Stimulated activated naive B cell treated with anti-CD40 and anti-IgM and Interleukin-4, amounts not matched to agents 10 μg/mL and 1 μg/mL and 100 μg/mL, for 72 hours (primary cell): ENCODE data around the gene THAP12.

Experiments
- ATAC-seq, 2 donors: fragments of 150-1000 bp; cut with Tn5 transposase; replicated peaks; 2 replicates each; pipeline ENCODE4 v1.10.0; 2021; ENCODE audit warnings: moderate library complexity in 1 of 2
- DNase-seq: peaks from one replicate; pipeline ENCODE4 v3.0.0; 2021
- H3K27ac Mint-ChIP-seq: one replicate; pipeline ENCODE4 v1.8.0; 2022; ENCODE audit warnings: mild to moderate bottlenecking, mixed read lengths
- H3K27me3 Mint-ChIP-seq, 2 donors: one replicate each; pipeline ENCODE4 v1.8.0; 2022; ENCODE audit warnings: mixed read lengths in 2 of 2
- H3K36me3 Mint-ChIP-seq, 2 donors: one replicate each; pipeline ENCODE4 v1.8.0; 2022; ENCODE audit warnings: mixed read lengths in 2 of 2, mild to moderate bottlenecking in 1 of 2
- H3K4me1 Mint-ChIP-seq, 2 donors: one replicate each; pipeline ENCODE4 v1.8.0; 2022; ENCODE audit warnings: mixed read lengths in 2 of 2, mild to moderate bottlenecking in 1 of 2
- H3K4me3 Mint-ChIP-seq, 2 donors: one replicate each; pipeline ENCODE4 v1.8.0; 2022; ENCODE audit warnings: mild to moderate bottlenecking in 2 of 2, mixed read lengths in 2 of 2, moderate library complexity in 1 of 2
- H3K9me3 Mint-ChIP-seq, 2 donors: one replicate each; pipeline ENCODE4 v1.8.0; 2022; ENCODE audit warnings: mixed read lengths in 2 of 2, mild to moderate bottlenecking in 1 of 2

THAP12 gene

DNA sequence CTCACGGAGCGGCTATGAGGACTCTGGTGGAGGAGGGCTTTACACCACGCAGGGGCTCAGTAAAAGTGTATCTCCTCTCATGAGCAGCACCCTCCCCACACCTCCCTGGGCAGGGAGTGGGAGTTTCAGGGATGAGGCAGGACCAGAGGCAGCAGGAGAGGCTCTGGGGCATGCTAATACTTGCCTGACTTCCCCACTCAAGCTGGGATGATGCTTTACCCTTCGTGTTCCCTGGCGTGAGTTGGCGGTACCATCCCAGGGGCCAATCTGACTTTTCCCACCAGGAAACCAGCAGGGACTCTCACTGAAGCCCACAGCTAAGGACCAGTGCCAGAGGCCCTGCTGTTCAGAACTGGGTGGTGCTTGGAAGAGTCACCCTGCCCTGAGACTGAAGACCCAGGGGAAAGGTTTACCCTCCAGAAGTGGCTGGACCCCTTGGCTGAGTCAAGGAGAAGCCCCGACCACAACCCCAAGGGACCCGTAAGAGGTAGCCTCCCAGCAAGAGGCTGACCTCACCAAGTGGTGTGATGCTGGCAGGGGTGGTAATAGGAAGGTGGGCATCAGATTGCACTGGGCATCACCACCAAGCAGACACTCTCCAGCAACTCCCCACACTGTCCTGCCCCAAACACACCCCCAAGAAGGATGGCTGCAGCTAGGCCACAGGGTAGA lies 65.6 kb downstream of the THAP12 start:
- Mint-ChIP-seq H3K27ac (no peak overlapping the region), H3K27me3 (peaks cover 23 to 24% of the 10 kb centered on the region in 2 donors), H3K4me3 (no peak overlapping the region), H3K36me3 (no peaks in the 10 kb centered on the region), H3K9me3 (no peaks in the 10 kb centered on the region), H3K4me1 (no peaks in the 10 kb centered on the region)
- ATAC-seq (no peak), DNase-seq (no peak)

- ATAC-seq, result no peak
- Mint-ChIP-seq H3K4me3 (no peak overlapping the region), H3K9me3 (no peaks in the 10 kb centered on the region), H3K36me3 (no peaks in the 10 kb centered on the region), H3K27ac (no peak overlapping the region), H3K4me1 (no peaks in the 10 kb centered on the region), H3K27me3 (peaks cover 17 to 23% of the 10 kb centered on the region in 2 donors)
- no peak for DNase-seq
Measured at GRCh38 chr11:76314741-76315090, 66.2 kb downstream of the THAP12 start.

- no peaks in the 10 kb centered on the region for H3K36me3 Mint-ChIP-seq
- ATAC-seq (no peak), DNase-seq (no peak)
- H3K4me1 Mint-ChIP-seq, result no peaks in the 10 kb centered on the region
- no peak overlapping the region for H3K4me3 Mint-ChIP-seq
- no peak overlapping the region for H3K27ac Mint-ChIP-seq
- peaks cover 16 to 21% of the 10 kb centered on the region in 2 donors for H3K27me3 Mint-ChIP-seq
- no peaks in the 10 kb centered on the region for H3K9me3 Mint-ChIP-seq
Measured at GRCh38 chr11:76313913-76314740, 66.8 kb downstream of the THAP12 start.

- no peaks in the 10 kb centered on the region for H3K36me3 Mint-ChIP-seq
- H3K27me3 Mint-ChIP-seq, result peaks cover 11 to 19% of the 10 kb centered on the region in 2 donors
- no peaks in the 10 kb centered on the region for H3K9me3 Mint-ChIP-seq
- H3K4me3 Mint-ChIP-seq, result no peak overlapping the region
- no peak overlapping the region for H3K27ac Mint-ChIP-seq
- ATAC-seq (no peak), DNase-seq (no peak)
- H3K4me1 Mint-ChIP-seq, result no peaks in the 10 kb centered on the region
Measured at GRCh38 chr11:76313271-76313670, 67.7 kb downstream of the THAP12 start.

- H3K4me3 Mint-ChIP-seq, result no peak overlapping the region
- no peak for ATAC-seq
Measured at GRCh38 chr11:76310832-76311595, 69.9 kb downstream of the THAP12 start.

GRCh38 chr11:76307978-76308747 lies 72.8 kb downstream of the THAP12 start:
- Mint-ChIP-seq H3K4me3 (no peak overlapping the region), H3K36me3 (no peaks in the 10 kb centered on the region), H3K27me3 (peaks cover 10 to 14% of the 10 kb centered on the region in 2 donors), H3K4me1 (no peaks in the 10 kb centered on the region), H3K9me3 (no peaks in the 10 kb centered on the region), H3K27ac (no peak overlapping the region)
- no peak for ATAC-seq
- DNase-seq, result no peak

More at GRCh38 chr11:76310832-76311595, 69.9 kb downstream of the THAP12 start:
- no peak for DNase-seq
- H3K27ac Mint-ChIP-seq, result no peak overlapping the region
- H3K4me1 Mint-ChIP-seq, result no peaks in the 10 kb centered on the region
- H3K36me3 Mint-ChIP-seq, result no peaks in the 10 kb centered on the region
- peaks cover 6 to 15% of the 10 kb centered on the region in 2 donors for H3K27me3 Mint-ChIP-seq
- H3K9me3 Mint-ChIP-seq, result no peaks in the 10 kb centered on the region

- peaks cover 6 to 10% of the 10 kb centered on the region in 2 donors for H3K27me3 Mint-ChIP-seq
- DNase-seq (no peak), ATAC-seq (no peak)
- H3K27ac Mint-ChIP-seq, result no peak overlapping the region
- no peak overlapping the region for H3K4me3 Mint-ChIP-seq
- H3K4me1 Mint-ChIP-seq, result no peaks in the 10 kb centered on the region
- H3K9me3 Mint-ChIP-seq, result no peaks in the 10 kb centered on the region
- no peaks in the 10 kb centered on the region for H3K36me3 Mint-ChIP-seq
Measured at GRCh38 chr11:76307396-76307795, 73.5 kb downstream of the THAP12 start.

DNA sequence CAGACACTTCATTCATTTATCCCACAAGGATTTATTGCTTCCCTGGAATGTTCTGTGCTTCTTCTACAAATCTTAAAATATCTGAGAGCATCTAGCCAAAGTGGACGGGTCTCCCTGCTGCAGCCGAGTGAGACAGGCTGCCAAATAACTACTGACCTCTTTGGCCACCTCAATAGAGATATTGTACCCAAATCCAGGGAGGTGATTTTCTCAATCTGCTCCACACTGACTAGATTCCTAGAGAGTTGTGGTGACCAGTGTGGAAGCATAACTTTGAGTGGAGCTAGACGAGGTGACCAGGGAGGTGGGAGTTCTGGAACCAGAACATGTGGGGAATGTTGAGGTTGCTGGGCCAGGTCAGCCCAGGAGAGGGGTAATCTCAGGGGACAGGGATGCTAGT lies 77.5 kb downstream of the THAP12 start:
- peaks cover 22 to 27% of the 10 kb centered on the region in 2 donors for H3K27me3 Mint-ChIP-seq
- ATAC-seq, result no peak
- no peak overlapping the region for H3K27ac Mint-ChIP-seq

GRCh38 chr11:76302996-76303395 lies 77.9 kb downstream of the THAP12 start:
- Mint-ChIP-seq H3K27ac (no peak overlapping the region), H3K4me3 (no peak overlapping the region), H3K27me3 (peaks cover 22 to 27% of the 10 kb centered on the region in 2 donors), H3K36me3 (no peaks in the 10 kb centered on the region), H3K4me1 (no peaks in the 10 kb centered on the region), H3K9me3 (no peaks in the 10 kb centered on the region)
- ATAC-seq (no peak), DNase-seq (no peak)

More for the DNA sequence above, 77.5 kb downstream of the THAP12 start:
- no peak for DNase-seq
- Mint-ChIP-seq H3K4me1 (no peaks in the 10 kb centered on the region), H3K9me3 (no peaks in the 10 kb centered on the region), H3K4me3 (no peak overlapping the region), H3K36me3 (no peaks in the 10 kb centered on the region)
